WTC11 (cell line): ENCODE results near the gene KCNJ14. TPM values are rescaled to one million over a fixed set of nuclear protein-coding genes. Genes with fewer than 3 reads are reported as not detected.

Experiments used
- ATAC-seq: fragments of 200-7000 bp; cut with Tn5 transposase; 2 replicates; pipeline ENCODE4 v1.10.0; 2021; ENCODE audit warnings: mild to moderate bottlenecking, moderate library complexity
- CTCF ChIA-PET: fragments of 300-600 bp; sonication (Branson Sonifier 250); formaldehyde crosslinking; loops from one replicate; lab custom pipeline; 2021; ENCODE audit warnings: antibody characterized with exemption; lab: Charles Lee
- POLR2A ChIA-PET: fragments of 350-600 bp; sonication (Branson Sonifier 250); formaldehyde crosslinking; loops from one replicate; lab custom pipeline; 2021; ENCODE audit warnings: antibody characterized with exemption; lab: Charles Lee
- DNase-seq: peaks from one replicate; pipeline ENCODE4 v3.0.0; 2021; ENCODE audit warnings: low spot score
- H3K27ac Mint-ChIP-seq: 2 replicates; pipeline ENCODE4 v1.8.0; 2021; ENCODE audit warnings: mixed read lengths
- H3K27me3 Mint-ChIP-seq: 2 replicates; pipeline ENCODE4 v1.8.0; 2021; ENCODE audit warnings: low read depth, mild to moderate bottlenecking, moderate library complexity, mixed read lengths
- H3K36me3 Mint-ChIP-seq: 2 replicates; pipeline ENCODE4 v1.8.0; 2021; ENCODE audit warnings: mixed read lengths
- H3K4me1 Mint-ChIP-seq: 2 replicates; pipeline ENCODE4 v1.8.0; 2022; ENCODE audit warnings: mixed read lengths
- H3K4me3 Mint-ChIP-seq: 2 replicates; pipeline ENCODE4 v1.8.0; 2021; ENCODE audit warnings: mild to moderate bottlenecking, moderate library complexity, mixed read lengths
- H3K9me3 Mint-ChIP-seq: 2 replicates; pipeline ENCODE4 v1.8.0; 2021; ENCODE audit warnings: mixed read lengths
- ATF1 ChIP-seq: sonication (generic); formaldehyde crosslinking; IDR thresholded peaks from 2 replicates; pipeline ENCODE4 v1.8.1; 2023; ENCODE audit warnings: mild to moderate bottlenecking, moderate library complexity, missing genetic modification reagents
- CTCF ChIP-seq: fragments of 200-600 bp; IDR thresholded peaks from 2 replicates; pipeline ENCODE4 v1.8.0; 2022; ENCODE audit warnings: antibody characterized with exemption
- E2F1 ChIP-seq: sonication (generic); formaldehyde crosslinking; IDR thresholded peaks from 2 replicates; pipeline ENCODE4 v1.8.0; 2022; ENCODE audit warnings: mild to moderate bottlenecking, missing genetic modification reagents
- EMX1 ChIP-seq: fragments of 250-450 bp; sonication (Bioruptor Pico); IDR thresholded peaks from 2 replicates; pipeline ENCODE4 v1.8.0; 2021; ENCODE audit warnings: mild to moderate bottlenecking
- ETV6 ChIP-seq: sonication (generic); formaldehyde crosslinking; IDR thresholded peaks from 2 replicates; pipeline ENCODE4 v1.8.1; 2022; ENCODE audit warnings: mild to moderate bottlenecking, missing genetic modification reagents
- IRF1 ChIP-seq: sonication (generic); formaldehyde crosslinking; IDR thresholded peaks from 2 replicates; pipeline ENCODE4 v1.8.0; 2023; ENCODE audit warnings: missing genetic modification reagents
- IRF2 ChIP-seq: sonication (generic); formaldehyde crosslinking; IDR thresholded peaks from 2 replicates; pipeline ENCODE4 v1.8.0; 2022; ENCODE audit warnings: low read depth, missing genetic modification reagents, borderline replicate concordance
- JUN ChIP-seq: sonication (generic); formaldehyde crosslinking; IDR thresholded peaks from 2 replicates; pipeline ENCODE4 v1.8.0; 2023; ENCODE audit warnings: mild to moderate bottlenecking, missing genetic modification reagents
- NFE2L1 ChIP-seq: sonication (generic); formaldehyde crosslinking; IDR thresholded peaks from 2 replicates; pipeline ENCODE4 v1.8.1; 2023; ENCODE audit warnings: missing genetic modification reagents
- NR1H2 ChIP-seq: sonication (generic); formaldehyde crosslinking; IDR thresholded peaks from 2 replicates; pipeline ENCODE4 v1.9.0; 2021; ENCODE audit warnings: mild to moderate bottlenecking, moderate library complexity, missing genetic modification reagents
- NR2C2 ChIP-seq: sonication (generic); formaldehyde crosslinking; IDR thresholded peaks from 2 replicates; pipeline ENCODE4 v1.8.0; 2022; ENCODE audit warnings: mild to moderate bottlenecking, missing genetic modification reagents
- NR3C1 ChIP-seq: sonication (generic); formaldehyde crosslinking; conservative IDR thresholded peaks from 2 replicates; pipeline ENCODE4 v1.8.1; 2023; ENCODE audit warnings: low read depth, mild to moderate bottlenecking, missing genetic modification reagents
- PRDM15 ChIP-seq: sonication (generic); formaldehyde crosslinking; IDR thresholded peaks from 2 replicates; pipeline ENCODE4 v1.8.0; 2022; ENCODE audit warnings: missing genetic modification reagents
- RORB ChIP-seq: fragments of 250-450 bp; sonication (Bioruptor Pico); IDR thresholded peaks from 2 replicates; pipeline ENCODE4 v1.9.0; 2021; ENCODE audit warnings: mild to moderate bottlenecking
- SOX15 ChIP-seq: fragments of 250-450 bp; sonication (Bioruptor Pico); IDR thresholded peaks from 2 replicates; pipeline ENCODE4 v1.9.0; 2021; ENCODE audit warnings: mild to moderate bottlenecking
- TCF7 ChIP-seq: sonication (generic); formaldehyde crosslinking; IDR thresholded peaks from 2 replicates; pipeline ENCODE4 v1.8.0; 2022; ENCODE audit warnings: mild to moderate bottlenecking, low read depth, missing genetic modification reagents, moderate library complexity
- TEAD4 ChIP-seq: sonication (generic); formaldehyde crosslinking; IDR thresholded peaks from 2 replicates; pipeline ENCODE4 v1.8.0; 2022; ENCODE audit warnings: mild to moderate bottlenecking, missing genetic modification reagents
- TP53 ChIP-seq: sonication (generic); formaldehyde crosslinking; IDR thresholded peaks from 2 replicates; pipeline ENCODE4 v1.8.1; 2023; ENCODE audit warnings: mild to moderate bottlenecking, missing genetic modification reagents
- ZBTB43 ChIP-seq: sonication (generic); formaldehyde crosslinking; IDR thresholded peaks from 2 replicates; pipeline ENCODE4 v1.8.1; 2023; ENCODE audit warnings: mild to moderate bottlenecking, missing genetic modification reagents
- ZMAT4 ChIP-seq: fragments of 250-450 bp; sonication (Bioruptor Pico); IDR thresholded peaks from 2 replicates; pipeline ENCODE4 v1.9.0; 2021; ENCODE audit warnings: mild to moderate bottlenecking
- ZNF121 ChIP-seq: sonication (generic); formaldehyde crosslinking; IDR thresholded peaks from 2 replicates; pipeline ENCODE4 v1.8.0; 2023; ENCODE audit warnings: missing genetic modification reagents
- ZNF138 ChIP-seq: sonication (generic); formaldehyde crosslinking; conservative IDR thresholded peaks from 2 replicates; pipeline ENCODE4 v1.8.1; 2022; ENCODE audit warnings: mild to moderate bottlenecking, moderate library complexity, missing genetic modification reagents
- ZNF232 ChIP-seq: sonication (generic); formaldehyde crosslinking; IDR thresholded peaks from 2 replicates; pipeline ENCODE4 v1.8.0; 2022; ENCODE audit warnings: mild to moderate bottlenecking, missing genetic modification reagents
- ZNF263 ChIP-seq: sonication (generic); formaldehyde crosslinking; IDR thresholded peaks from 2 replicates; pipeline ENCODE4 v1.8.1; 2022; ENCODE audit warnings: low read depth, mild to moderate bottlenecking, moderate library complexity, missing genetic modification reagents
- ZNF425 ChIP-seq: fragments of 250-450 bp; sonication (Bioruptor Pico); conservative IDR thresholded peaks from 2 replicates; pipeline ENCODE4 v1.9.0; 2021; ENCODE audit warnings: mild to moderate bottlenecking
- total RNA-seq: library from RNA; stranded (reverse); gene quantifications from 3 replicates; pipeline ENCODE4 v1.2.3, GENCODE V29; 2021

KCNJ14 gene
- total RNA-seq, 1 experiment from 2014 or later: 1.4 TPM

GRCh38 chr19:48417421-48417820 is 38.0 kb upstream of the KCNJ14 start:
- Mint-ChIP-seq H3K9me3 (no peaks in the 10 kb centered on the region), H3K4me3 (no peak overlapping the region), H3K27ac (no peak overlapping the region), H3K36me3 (peaks cover 23% of the 10 kb centered on the region), H3K27me3 (peaks cover 4% of the 10 kb centered on the region; the same call in 1 of the 2 replicates), H3K4me1 (peaks cover 32% of the 10 kb centered on the region)
- ChIA-PET CTCF (interaction anchor here (7.6 kb wide), 1 partner anchor 26 kb away, joined by 70 read pairs; the partner anchor contains the start of gene KDELR1), POLR2A (no interaction called here)
- ATAC-seq (no peak), DNase-seq (no peak)
- TF ChIP-seq NFE2L1 (CRISPR knock-in tag): no peak
- no peak for TF ChIP-seq ATF1
- no peak for TF ChIP-seq ZNF263
- TF ChIP-seq PRDM15: no peak
- no peak for TF ChIP-seq TP53 (CRISPR knock-in tag)
- no peak for TF ChIP-seq SOX15 (CRISPR knock-in tag)
- no peak for TF ChIP-seq ZNF121 (CRISPR knock-in tag)
- TF ChIP-seq ZBTB43 (CRISPR knock-in tag): no peak
- TF ChIP-seq ETV6 (CRISPR knock-in tag): no peak
- TF ChIP-seq NR2C2 (CRISPR knock-in tag): no peak
- TF ChIP-seq IRF2 (CRISPR knock-in tag): no peak
- TF ChIP-seq ZNF425 (CRISPR knock-in tag): no peak
- no peak for TF ChIP-seq ZNF232 (CRISPR knock-in tag)
- no peak for TF ChIP-seq JUN (CRISPR knock-in tag)
- TF ChIP-seq NR1H2: no peak
- no peak for TF ChIP-seq ZNF138 (CRISPR knock-in tag)
- TF ChIP-seq E2F1 (CRISPR knock-in tag): no peak
- TF ChIP-seq EMX1: no peak

- Mint-ChIP-seq H3K4me1 (peaks cover 29% of the 10 kb centered on the region), H3K4me3 (peak overlapping the region; percentile 36; the same call in 1 of the 2 replicates), H3K27me3 (peaks cover 4% of the 10 kb centered on the region; the same call in 1 of the 2 replicates), H3K27ac (peak overlapping the region; percentile 87), H3K9me3 (no peaks in the 10 kb centered on the region), H3K36me3 (peaks cover 30% of the 10 kb centered on the region)
- POLR2A ChIA-PET: interaction anchor here (1.7 kb wide), 1 partner anchor 18 kb away, joined by 6 read pairs; no protein-coding TSS in a partner anchor
- no peak for ATAC-seq
- no peak for DNase-seq
- CTCF ChIA-PET: interaction anchor here (1.0 to 7.6 kb wide), 4 partner anchors 12 to 27 kb away, joined by 3 to 70 read pairs (median 4); partner anchors contain the start of gene KDELR1
- TF ChIP-seq IRF1 (CRISPR knock-in tag) (no peak), NR3C1 (no peak), CTCF (no peak), SOX15 (CRISPR knock-in tag) (no peak), TEAD4 (CRISPR knock-in tag) (no peak), RORB (CRISPR knock-in tag) (no peak), ZMAT4 (CRISPR knock-in tag) (no peak), TCF7 (CRISPR knock-in tag) (no peak)
Measured at GRCh38 chr19:48418317-48419064, 36.9 kb upstream of the KCNJ14 start.
